ENCODE measurements around the gene CELF5. TPM values are rescaled to one million over a fixed set of nuclear protein-coding genes. Genes with fewer than 3 reads are reported as not detected.

The CELF5 gene
- total RNA-seq, 2 donors from 2014 or later, result 0.42 to 0.59 TPM

GRCh38 chr19:3196064-3196932 is 28.2 kb upstream of the CELF5 start:
- H3K4me3 ChIP-seq, result no peak overlapping the region
- H3K4me1 ChIP-seq, result no peaks in the 10 kb centered on the region
- no peak for TF ChIP-seq CTCF (IDR thresholded peaks at IDR 0.05)
- H3K9me3 ChIP-seq, result no peaks in the 10 kb centered on the region
- H3K9ac ChIP-seq (ENCODE audit: low read depth in 2 of 2, low read length in 2 of 2), result no peak overlapping the region
- no peak for DNase-seq
- intact Hi-C loops (cut with DNase I), result no loop called here
- no peak overlapping the region for H3K27ac ChIP-seq
- no peaks in the 10 kb centered on the region for H3K27me3 ChIP-seq
- no peaks in the 10 kb centered on the region for H3K36me3 ChIP-seq

GRCh38 chr19:3196933-3197205 is 27.6 kb upstream of the CELF5 start:
- intact Hi-C loops (cut with DNase I), result no loop called here
- H3K4me3 ChIP-seq, result no peak overlapping the region
- no peak overlapping the region for H3K27ac ChIP-seq
- H3K9me3 ChIP-seq, result no peaks in the 10 kb centered on the region
- no peak overlapping the region for H3K9ac ChIP-seq (ENCODE audit: low read depth in 2 of 2, low read length in 2 of 2)
- no peak for TF ChIP-seq CTCF (IDR thresholded peaks at IDR 0.05)
- no peaks in the 10 kb centered on the region for H3K27me3 ChIP-seq
- no peak for DNase-seq
- H3K36me3 ChIP-seq, result no peaks in the 10 kb centered on the region
- H3K4me1 ChIP-seq, result no peaks in the 10 kb centered on the region

- intact Hi-C loops (cut with DNase I), result no loop called here
Observed at GRCh38 chr19:3198901-3199700, 25.4 kb upstream of the CELF5 start.

GRCh38 chr19:3201072-3201700 is 23.3 kb upstream of the CELF5 start:
- no peaks in the 10 kb centered on the region for H3K9me3 ChIP-seq
- H3K36me3 ChIP-seq, result peaks cover 5% of the 10 kb centered on the region
- DNase-seq, result no peak
- no peak overlapping the region for H3K27ac ChIP-seq
- H3K4me1 ChIP-seq, result no peaks in the 10 kb centered on the region
- no peak for TF ChIP-seq CTCF (IDR thresholded peaks at IDR 0.05)
- H3K4me3 ChIP-seq, result no peak overlapping the region
- no peak overlapping the region for H3K9ac ChIP-seq (ENCODE audit: low read depth in 2 of 2, low read length in 2 of 2)
- intact Hi-C loops (cut with DNase I), result no loop called here
- no peaks in the 10 kb centered on the region for H3K27me3 ChIP-seq

More at GRCh38 chr19:3198901-3199700, 25.4 kb upstream of the CELF5 start:
- Histone ChIP-seq H3K9ac (ENCODE audit: low read depth in 2 of 2, low read length in 2 of 2) (no peak overlapping the region), H3K9me3 (no peaks in the 10 kb centered on the region), H3K4me1 (no peaks in the 10 kb centered on the region), H3K27me3 (no peaks in the 10 kb centered on the region), H3K27ac (no peak overlapping the region), H3K4me3 (no peak overlapping the region), H3K36me3 (no peaks in the 10 kb centered on the region)
- DNase-seq, result no peak
- no peak for TF ChIP-seq CTCF (IDR thresholded peaks at IDR 0.05)

- H3K9me3 ChIP-seq, result no peaks in the 10 kb centered on the region
- intact Hi-C loops (cut with DNase I), result no loop called here
- DNase-seq, result no peak
- no peaks in the 10 kb centered on the region for H3K27me3 ChIP-seq
- H3K4me3 ChIP-seq, result no peak overlapping the region
- TF ChIP-seq CTCF (IDR thresholded peaks at IDR 0.05), result no peak
- H3K27ac ChIP-seq, result no peak overlapping the region
- no peak overlapping the region for H3K9ac ChIP-seq (ENCODE audit: low read depth in 2 of 2, low read length in 2 of 2)
- peaks cover 6% of the 10 kb centered on the region for H3K36me3 ChIP-seq
- no peaks in the 10 kb centered on the region for H3K4me1 ChIP-seq
Observed at GRCh38 chr19:3201911-3202310, 22.6 kb upstream of the CELF5 start.

Measured in colonic mucosa (tissue), 4 donors.